Chondrocyte (in vitro differentiated cells): ENCODE measurements around the gene TMIGD1. TPM values are rescaled to one million over a fixed set of nuclear protein-coding genes. Genes with fewer than 3 reads are reported as not detected.

ENCODE experiments used
- DNase-seq: peaks from one replicate; pipeline ENCODE4 v3.0.0; 2021; ENCODE audit warnings: mixed read lengths, low spot score
- H3K27ac Mint-ChIP-seq: one replicate; pipeline ENCODE4 v1.8.0; 2021; ENCODE audit warnings: mild to moderate bottlenecking, moderate library complexity, mixed read lengths; ENCODE audit not compliant: unreplicated experiment
- H3K27me3 Mint-ChIP-seq: 2 replicates; pipeline ENCODE4 v1.8.0; 2021; ENCODE audit warnings: low read depth, mixed read lengths
- H3K36me3 Mint-ChIP-seq: 2 replicates; pipeline ENCODE4 v1.8.0; 2021; ENCODE audit warnings: low read depth, mixed read lengths
- H3K4me1 Mint-ChIP-seq: 2 replicates; pipeline ENCODE4 v1.8.0; 2021; ENCODE audit warnings: low read depth, mild to moderate bottlenecking, mixed read lengths
- H3K4me3 Mint-ChIP-seq: one replicate; pipeline ENCODE4 v1.8.0; 2021; ENCODE audit warnings: mild to moderate bottlenecking, moderate library complexity, mixed read lengths; ENCODE audit not compliant: unreplicated experiment
- H3K9me3 Mint-ChIP-seq: 2 replicates; pipeline ENCODE4 v1.8.0; 2021; ENCODE audit warnings: low read depth, mixed read lengths
- CTCF ChIP-seq: fragments of 200-600 bp; sonication (generic); IDR thresholded peaks from 2 replicates; pipeline ENCODE4 v1.5.0; 2021; ENCODE audit warnings: antibody characterized with exemption, mild to moderate bottlenecking, moderate library complexity
- total RNA-seq: library from RNA; stranded (reverse); gene quantifications from 3 replicates; pipeline ENCODE4 v1.2.1, GENCODE V29; 2021

Gene TMIGD1
- total RNA-seq, 1 donor from 2014 or later: not detected

GRCh38 chr17:30323895-30324319, 9.9 kb downstream of the TMIGD1 start:
- H3K9me3 Mint-ChIP-seq: no peaks in the 10 kb centered on the region
- DNase-seq: no peak

GRCh38 chr17:30323262-30323894, 10.5 kb downstream of the TMIGD1 start:
- H3K9me3 Mint-ChIP-seq: no peaks in the 10 kb centered on the region
- H3K27ac Mint-ChIP-seq: peak overlapping the region; percentile 53
- no peak for TF ChIP-seq CTCF
- no peak overlapping the region for H3K4me3 Mint-ChIP-seq
- H3K4me1 Mint-ChIP-seq: peaks cover 12% of the 10 kb centered on the region
- H3K27me3 Mint-ChIP-seq: peaks cover 4% of the 10 kb centered on the region
- DNase-seq: no peak
- H3K36me3 Mint-ChIP-seq: no peaks in the 10 kb centered on the region

More at GRCh38 chr17:30323895-30324319, 9.9 kb downstream of the TMIGD1 start:
- no peak overlapping the region for H3K27ac Mint-ChIP-seq
- TF ChIP-seq CTCF: no peak
- no peak overlapping the region for H3K4me3 Mint-ChIP-seq
- peaks cover 12% of the 10 kb centered on the region for H3K4me1 Mint-ChIP-seq
- peaks cover 4% of the 10 kb centered on the region for H3K27me3 Mint-ChIP-seq
- H3K36me3 Mint-ChIP-seq: no peaks in the 10 kb centered on the region

GRCh38 chr17:30321314-30321713, 12.5 kb downstream of the TMIGD1 start:
- peaks cover 16% of the 10 kb centered on the region for H3K4me1 Mint-ChIP-seq
- peaks cover 4% of the 10 kb centered on the region for H3K27me3 Mint-ChIP-seq
- no peak for TF ChIP-seq CTCF
- H3K27ac Mint-ChIP-seq: no peak overlapping the region
- H3K36me3 Mint-ChIP-seq: no peaks in the 10 kb centered on the region
- no peak overlapping the region for H3K4me3 Mint-ChIP-seq
- DNase-seq: no peak
- H3K9me3 Mint-ChIP-seq: no peaks in the 10 kb centered on the region

- TF ChIP-seq CTCF: no peak
- H3K36me3 Mint-ChIP-seq: no peaks in the 10 kb centered on the region
- DNase-seq: no peak
- H3K4me3 Mint-ChIP-seq: no peak overlapping the region
- peaks cover 4% of the 10 kb centered on the region for H3K4me1 Mint-ChIP-seq
- H3K9me3 Mint-ChIP-seq: no peaks in the 10 kb centered on the region
- H3K27ac Mint-ChIP-seq: no peak overlapping the region
- peaks cover 17% of the 10 kb centered on the region for H3K27me3 Mint-ChIP-seq
These were observed 15.7 kb downstream of the TMIGD1 start for GRCh38 chr17:30318155-30318554.

- Mint-ChIP-seq H3K36me3 (no peaks in the 10 kb centered on the region), H3K27me3 (peaks cover 17% of the 10 kb centered on the region), H3K27ac (no peak overlapping the region), H3K9me3 (no peaks in the 10 kb centered on the region), H3K4me3 (no peak overlapping the region), H3K4me1 (peaks cover 4% of the 10 kb centered on the region)
- no peak for TF ChIP-seq CTCF
- DNase-seq: no peak
These were observed 17.1 kb downstream of the TMIGD1 start for GRCh38 chr17:30316736-30317135.
